ENCODE data around the gene SYVN1.
A peak's percentile ranks its signal among the peaks of the same experiment; 100 is the strongest.

The SYVN1 gene

GRCh38 chr11:65112546-65113360 is 21.6 kb downstream of the SYVN1 start:
- peak overlapping the region; percentile 62; the same call in 1 of the 2 replicates for H2AFZ ChIP-seq (ENCODE audit: low read length)
- H3K9ac ChIP-seq (ENCODE audit: low read depth, low read length, poor library complexity, severe bottlenecking) = peak overlapping the region; percentile 74
- H3K79me2 ChIP-seq (ENCODE audit: insufficient read depth, low read length) = peaks cover 14% of the 10 kb centered on the region; the same call in 1 of the 2 replicates

GRCh38 chr11:65111744-65112545 is 22.4 kb downstream of the SYVN1 start, which contains the start of gene TM7SF2:
TM7SF2 (plus strand) TSS chr11:65111872; CDS start chr11:65112016, 144 bp downstream.
- no peak for TF ChIP-seq CTCF (conservative IDR thresholded peaks at IDR 0.05; ENCODE audit: low read length)
- TF ChIP-seq EZH2phosphoT487 (IDR thresholded peaks at IDR 0.05; ENCODE audit: borderline replicate concordance) = no peak
- peaks cover 25% of the 10 kb centered on the region for H3K4me1 ChIP-seq (ENCODE audit: insufficient read depth, low read length, poor library complexity, severe bottlenecking)

More at GRCh38 chr11:65112546-65113360, 21.6 kb downstream of the SYVN1 start:
- TF ChIP-seq CTCF (conservative IDR thresholded peaks at IDR 0.05; ENCODE audit: low read length) (peak; percentile 74), EZH2phosphoT487 (IDR thresholded peaks at IDR 0.05; ENCODE audit: borderline replicate concordance) (no peak)
- Histone ChIP-seq H3K4me1 (ENCODE audit: insufficient read depth, low read length, poor library complexity, severe bottlenecking) (peaks cover 26% of the 10 kb centered on the region), H3K9me2 (replicated peaks; ENCODE audit: low read depth, low read length) (no peaks in the 10 kb centered on the region), H3K4me2 (ENCODE audit: low read depth, low read length, poor library complexity, severe bottlenecking) (peak overlapping the region; percentile 97), H3F3A (ENCODE audit: low read depth) (peaks cover 5% of the 10 kb centered on the region; the same call in 1 of the 2 replicates), H4K20me1 (ENCODE audit: insufficient read depth, low read length, poor library complexity, severe bottlenecking) (peaks cover 6% of the 10 kb centered on the region), H3K4me3 (ENCODE audit: low read length, poor library complexity, severe bottlenecking) (peak overlapping the region; percentile 75), H3K27me3 (ENCODE audit: insufficient read depth, low read length, poor library complexity, severe bottlenecking) (no peaks in the 10 kb centered on the region), H3K36me3 (ENCODE audit: insufficient read depth, low read length) (peaks cover 13% of the 10 kb centered on the region; the same call in 1 of the 2 replicates), H3K9me3 (ENCODE audit: insufficient read depth, low read depth, low read length) (no peaks in the 10 kb centered on the region)

GRCh38 chr11:65111159-65111743 is 23.1 kb downstream of the SYVN1 start:
- Histone ChIP-seq H3K79me2 (ENCODE audit: insufficient read depth, low read length) (peaks cover 3% of the 10 kb centered on the region; the same call in 1 of the 2 replicates), H4K20me1 (ENCODE audit: insufficient read depth, low read length, poor library complexity, severe bottlenecking) (peaks cover 6% of the 10 kb centered on the region), H3K9me2 (replicated peaks; ENCODE audit: low read depth, low read length) (no peaks in the 10 kb centered on the region), H3K4me1 (ENCODE audit: insufficient read depth, low read length, poor library complexity, severe bottlenecking) (peaks cover 18% of the 10 kb centered on the region), H3F3A (ENCODE audit: low read depth) (peaks cover 5% of the 10 kb centered on the region; the same call in 1 of the 2 replicates), H3K4me2 (ENCODE audit: low read depth, low read length, poor library complexity, severe bottlenecking) (peak overlapping the region; percentile 97), H3K9me3 (ENCODE audit: insufficient read depth, low read depth, low read length) (no peaks in the 10 kb centered on the region), H3K4me3 (ENCODE audit: low read length, poor library complexity, severe bottlenecking) (peak overlapping the region; percentile 75), H3K9ac (ENCODE audit: low read depth, low read length, poor library complexity, severe bottlenecking) (no peak overlapping the region), H2AFZ (ENCODE audit: low read length) (no peak overlapping the region), H3K36me3 (ENCODE audit: insufficient read depth, low read length) (peaks cover 13% of the 10 kb centered on the region; the same call in 1 of the 2 replicates), H3K27me3 (ENCODE audit: insufficient read depth, low read length, poor library complexity, severe bottlenecking) (no peaks in the 10 kb centered on the region)
- TF ChIP-seq CTCF (conservative IDR thresholded peaks at IDR 0.05; ENCODE audit: low read length) (no peak), EZH2phosphoT487 (IDR thresholded peaks at IDR 0.05; ENCODE audit: borderline replicate concordance) (no peak)

More at GRCh38 chr11:65111744-65112545, 22.4 kb downstream of the SYVN1 start, which contains the start of gene TM7SF2:
- no peaks in the 10 kb centered on the region for H3K27me3 ChIP-seq (ENCODE audit: insufficient read depth, low read length, poor library complexity, severe bottlenecking)
- H3K9ac ChIP-seq (ENCODE audit: low read depth, low read length, poor library complexity, severe bottlenecking) = peak within 1 kb of the TSS; percentile 74
- H3K4me2 ChIP-seq (ENCODE audit: low read depth, low read length, poor library complexity, severe bottlenecking) = peak within 1 kb of the TSS; percentile 97
- no peaks in the 10 kb centered on the region for H3K9me2 ChIP-seq (replicated peaks; ENCODE audit: low read depth, low read length)
- H3K79me2 ChIP-seq (ENCODE audit: insufficient read depth, low read length) = peaks cover 10% of the 10 kb centered on the region; the same call in 1 of the 2 replicates
- H3K4me3 ChIP-seq (ENCODE audit: low read length, poor library complexity, severe bottlenecking) = peak within 1 kb of the TSS; percentile 75
- peaks cover 13% of the 10 kb centered on the region; the same call in 1 of the 2 replicates for H3K36me3 ChIP-seq (ENCODE audit: insufficient read depth, low read length)
- H3K9me3 ChIP-seq (ENCODE audit: insufficient read depth, low read depth, low read length) = no peaks in the 10 kb centered on the region
- peaks cover 6% of the 10 kb centered on the region for H4K20me1 ChIP-seq (ENCODE audit: insufficient read depth, low read length, poor library complexity, severe bottlenecking)
- peak within 1 kb of the TSS; percentile 62; the same call in 1 of the 2 replicates for H2AFZ ChIP-seq (ENCODE audit: low read length)
- peaks cover 5% of the 10 kb centered on the region; the same call in 1 of the 2 replicates for H3F3A ChIP-seq (ENCODE audit: low read depth)

Measured in Loucy (cell line).